HepG2 (cell line): Measurements from ENCODE around the gene NOXRED1. TPM values are rescaled to one million over a fixed set of nuclear protein-coding genes. Genes with fewer than 3 reads are reported as not detected.

ENCODE experiments used
- CBX2 ChIP-seq, 2 experiments: fragments of 200-600 bp in 1 of 2; sonication (generic); formaldehyde crosslinking in 1 of 2; IDR thresholded peaks; 2 replicates each; pipeline versions ENCODE4 v1.7.0 to v1.8.1; 2018 to 2022; ENCODE audit warnings: low read depth in 2 of 2, low read length in 1 of 2, mild to moderate bottlenecking in 1 of 2, missing genetic modification reagents in 1 of 2
- CBX5 ChIP-seq: sonication (generic); formaldehyde crosslinking; IDR thresholded peaks from 2 replicates; pipeline ENCODE4 v1.4.0; 2020; ENCODE audit warnings: missing genetic modification reagents, borderline replicate concordance
- CENPT ChIP-seq: sonication (generic); formaldehyde crosslinking; IDR thresholded peaks from 2 replicates; pipeline ENCODE4 v1.8.0; 2022; ENCODE audit warnings: low read depth, mild to moderate bottlenecking, moderate library complexity, missing genetic modification reagents
- DNMT1 ChIP-seq: sonication (generic); formaldehyde crosslinking; IDR thresholded peaks from 2 replicates; pipeline ENCODE4 v1.5.1; 2020; ENCODE audit warnings: mild to moderate bottlenecking, missing genetic modification reagents
- GATA4 ChIP-seq: sonication (generic); IDR thresholded peaks from 2 replicates; pipeline ENCODE4 v1.6.1; 2016; ENCODE audit warnings: antibody characterized with exemption, low read depth, borderline replicate concordance
- GATAD2A ChIP-seq: IDR thresholded peaks from 2 replicates; pipeline ENCODE4 v1.6.1; 2016
- GLI4 ChIP-seq: sonication (generic); formaldehyde crosslinking; IDR thresholded peaks from 2 replicates; pipeline ENCODE4 v1.5.1; 2020; ENCODE audit warnings: missing genetic modification reagents, mild to moderate bottlenecking, moderate library complexity, borderline replicate concordance
- GTF2F1 ChIP-seq: fragments of 150-350 bp; IDR thresholded peaks from 2 replicates; pipeline ENCODE4 v1.6.1; 2014; ENCODE audit warnings: low read length
- MTA3 ChIP-seq: sonication (generic); formaldehyde crosslinking; IDR thresholded peaks from 2 replicates; pipeline ENCODE4 v1.4.0; 2020; ENCODE audit warnings: missing genetic modification reagents
- NRL ChIP-seq: sonication (generic); formaldehyde crosslinking; IDR thresholded peaks from 2 replicates; pipeline ENCODE4 v1.5.0; 2020; ENCODE audit warnings: missing genetic modification reagents, mild to moderate bottlenecking, moderate library complexity, borderline replicate concordance
- REPIN1 ChIP-seq: sonication (generic); formaldehyde crosslinking; IDR thresholded peaks from 2 replicates; pipeline ENCODE4 v1.8.0; 2022; ENCODE audit warnings: missing genetic modification reagents, low read depth, mild to moderate bottlenecking, borderline replicate concordance
- SAP130 ChIP-seq: IDR thresholded peaks from 2 replicates; pipeline ENCODE4 v1.6.1; 2016; ENCODE audit warnings: low read depth
- SKI ChIP-seq: fragments of 450-650 bp; IDR thresholded peaks from one replicate; pipeline ENCODE4 v1.6.1; 2018; ENCODE audit warnings: mild to moderate bottlenecking; ENCODE audit not compliant: partially characterized antibody
- ZFP36 ChIP-seq: fragments of 150-350 bp; IDR thresholded peaks from 2 replicates; pipeline ENCODE4 v1.6.1; 2018; ENCODE audit warnings: borderline replicate concordance, low read length, low read depth; ENCODE audit not compliant: partially characterized antibody
- ZNF318 ChIP-seq: sonication (generic); formaldehyde crosslinking; IDR thresholded peaks from 2 replicates; pipeline ENCODE4 v1.4.0; 2020; ENCODE audit warnings: mild to moderate bottlenecking, missing genetic modification reagents
- ZNF513 ChIP-seq: sonication (generic); formaldehyde crosslinking; conservative IDR thresholded peaks from 2 replicates; pipeline ENCODE4 v1.5.0; 2020; ENCODE audit warnings: missing genetic modification reagents
- ZNF7 ChIP-seq: IDR thresholded peaks from 2 replicates; pipeline ENCODE4 v1.6.1; 2016; ENCODE audit warnings: missing biosample characterization, missing genetic modification reagents
- ZNF891 ChIP-seq: sonication (generic); formaldehyde crosslinking; IDR thresholded peaks from 2 replicates; pipeline ENCODE4 v1.5.0; 2020; ENCODE audit warnings: mild to moderate bottlenecking, missing genetic modification reagents
- polyA plus RNA-seq, 8 experiments: library from polyadenylated mRNA; depleted of rRNA in 3 of 8; stranded (reverse) in 7 of 8; unstranded in 1 of 8; fragments of >200 nt; fragmentation: Illumina TruSeq in 4 of 8; extraction: Trizol in 4 of 8; gene quantifications; 2 replicates each; pipeline versions ENCODE4 v1.2.1 to v1.2.3, GENCODE V29; 2011 to 2016; ENCODE audit warnings: low read depth in 4 of 8, missing spikeins in 1 of 8, mixed read lengths in 1 of 8; ENCODE audit not compliant: insufficient read depth in 1 of 8
- total RNA-seq, 5 experiments: library from RNA; depleted of rRNA; stranded (reverse); fragments of >200 nt; fragmentation: Illumina TruSeq; extraction: Trizol; gene quantifications; 2 replicates each; pipeline ENCODE4 v1.2.3, GENCODE V29; 2016; ENCODE audit warnings: low read depth in 1 of 5
- TF ChIP-seq, protein P1 (sequence below): sonication (generic); formaldehyde crosslinking; IDR thresholded peaks from 2 replicates; pipeline ENCODE4 v1.4.0; 2020; ENCODE audit warnings: missing genetic modification reagents, borderline replicate concordance

Gene NOXRED1
- total and polyA plus RNA-seq, 2 of the 13 experiments (the other 11 are each of a cell fraction or from before 2014, with no cell fraction given): 0.24 to 0.41 TPM

DNA sequence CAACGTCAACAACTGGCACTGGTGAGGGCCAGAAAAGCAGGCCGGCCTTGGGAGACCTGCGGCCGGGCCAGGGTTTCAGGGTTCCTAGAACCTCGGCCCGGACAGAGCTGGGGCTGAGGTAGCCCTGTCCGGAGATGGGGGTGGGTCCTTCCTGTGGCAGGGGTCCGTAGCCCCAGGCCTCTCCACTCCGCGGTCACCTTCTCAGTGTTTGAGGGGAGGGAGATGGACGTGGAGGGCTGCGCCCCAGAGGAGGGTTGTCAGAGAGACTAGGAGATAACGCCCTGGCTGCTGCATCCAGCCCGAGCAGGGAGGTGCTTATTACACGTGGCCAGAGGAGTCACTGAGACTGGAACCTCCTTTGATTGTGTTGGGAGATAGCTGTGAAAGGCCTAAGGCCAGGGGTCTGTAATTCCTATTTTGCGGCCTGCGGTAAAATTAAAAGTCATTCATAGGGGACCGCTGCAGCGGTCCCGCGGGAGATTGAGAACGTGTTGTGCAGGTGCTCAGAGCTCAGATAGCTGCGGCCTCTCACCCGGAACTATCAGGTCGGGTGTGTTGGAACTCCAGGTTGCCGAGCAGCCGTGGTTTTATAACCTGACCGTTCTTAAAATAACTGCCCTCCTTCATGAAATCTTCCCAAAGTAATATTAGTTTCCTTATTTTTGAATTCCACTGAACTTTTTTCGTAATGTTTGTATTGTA, 35.1 kb upstream of the NOXRED1 start (continued):
- no peak for TF ChIP-seq ZNF513
- TF ChIP-seq SKI: no peak
- no peak for TF ChIP-seq MTA3 (CRISPR knock-in tag)
- TF ChIP-seq DNMT1: no peak
- no peak for TF ChIP-seq CBX2 (IDR thresholded peaks at IDR 0.05; ENCODE audit: low read depth, low read length)
- no peak for TF ChIP-seq CBX2 (CRISPR knock-in tag; IDR thresholded peaks at IDR 0.05; ENCODE audit: low read depth)
- TF ChIP-seq, protein P1, sequence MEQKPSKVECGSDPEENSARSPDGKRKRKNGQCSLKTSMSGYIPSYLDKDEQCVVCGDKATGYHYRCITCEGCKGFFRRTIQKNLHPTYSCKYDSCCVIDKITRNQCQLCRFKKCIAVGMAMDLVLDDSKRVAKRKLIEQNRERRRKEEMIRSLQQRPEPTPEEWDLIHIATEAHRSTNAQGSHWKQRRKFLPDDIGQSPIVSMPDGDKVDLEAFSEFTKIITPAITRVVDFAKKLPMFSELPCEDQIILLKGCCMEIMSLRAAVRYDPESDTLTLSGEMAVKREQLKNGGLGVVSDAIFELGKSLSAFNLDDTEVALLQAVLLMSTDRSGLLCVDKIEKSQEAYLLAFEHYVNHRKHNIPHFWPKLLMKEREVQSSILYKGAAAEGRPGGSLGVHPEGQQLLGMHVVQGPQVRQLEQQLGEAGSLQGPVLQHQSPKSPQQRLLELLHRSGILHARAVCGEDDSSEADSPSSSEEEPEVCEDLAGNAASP (CRISPR knock-in tag): 0 out of 2 replicates have a peak, but pooled peaks have one; percentile 2
- TF ChIP-seq GATA4: no peak
- TF ChIP-seq ZNF7 (CRISPR knock-in tag): no peak
- no peak for TF ChIP-seq REPIN1 (CRISPR knock-in tag)
- TF ChIP-seq CENPT (CRISPR knock-in tag): no peak
- TF ChIP-seq GTF2F1: no peak
- TF ChIP-seq SAP130 (CRISPR knock-in tag): 0 out of 2 replicates have a peak, but pooled peaks have one; percentile 4
- no peak for TF ChIP-seq ZFP36
- no peak for TF ChIP-seq ZNF318 (CRISPR knock-in tag)
- TF ChIP-seq GLI4 (CRISPR knock-in tag): no peak
- no peak for TF ChIP-seq GATAD2A (CRISPR knock-in tag)
- no peak for TF ChIP-seq NRL
- TF ChIP-seq CBX5: no peak
- peak; percentile 86; the same call in 1 of the 2 replicates for TF ChIP-seq ZNF891 (CRISPR knock-in tag)
